ENCODE data around the gene FAM149A.

DNA sequence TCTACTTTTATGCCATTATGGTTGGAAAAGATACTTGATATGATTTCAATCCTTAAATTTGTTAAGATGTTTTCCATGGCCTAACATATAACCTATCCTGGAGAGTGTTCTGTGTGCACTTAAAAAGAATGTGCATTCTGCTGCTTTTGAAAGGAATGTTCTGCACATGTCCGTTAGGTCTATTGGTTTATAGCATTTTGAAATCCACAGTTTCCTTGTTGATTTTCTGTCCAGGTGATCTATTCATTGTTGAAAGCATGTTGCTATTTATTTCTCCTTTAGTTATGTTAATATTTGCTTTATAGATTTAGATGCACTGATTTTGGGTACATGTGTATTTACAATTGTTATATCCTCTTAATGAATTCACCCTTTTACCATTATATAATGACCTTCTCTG, 117.1 kb downstream of the FAM149A start:
- TF ChIP-seq, protein P1, sequence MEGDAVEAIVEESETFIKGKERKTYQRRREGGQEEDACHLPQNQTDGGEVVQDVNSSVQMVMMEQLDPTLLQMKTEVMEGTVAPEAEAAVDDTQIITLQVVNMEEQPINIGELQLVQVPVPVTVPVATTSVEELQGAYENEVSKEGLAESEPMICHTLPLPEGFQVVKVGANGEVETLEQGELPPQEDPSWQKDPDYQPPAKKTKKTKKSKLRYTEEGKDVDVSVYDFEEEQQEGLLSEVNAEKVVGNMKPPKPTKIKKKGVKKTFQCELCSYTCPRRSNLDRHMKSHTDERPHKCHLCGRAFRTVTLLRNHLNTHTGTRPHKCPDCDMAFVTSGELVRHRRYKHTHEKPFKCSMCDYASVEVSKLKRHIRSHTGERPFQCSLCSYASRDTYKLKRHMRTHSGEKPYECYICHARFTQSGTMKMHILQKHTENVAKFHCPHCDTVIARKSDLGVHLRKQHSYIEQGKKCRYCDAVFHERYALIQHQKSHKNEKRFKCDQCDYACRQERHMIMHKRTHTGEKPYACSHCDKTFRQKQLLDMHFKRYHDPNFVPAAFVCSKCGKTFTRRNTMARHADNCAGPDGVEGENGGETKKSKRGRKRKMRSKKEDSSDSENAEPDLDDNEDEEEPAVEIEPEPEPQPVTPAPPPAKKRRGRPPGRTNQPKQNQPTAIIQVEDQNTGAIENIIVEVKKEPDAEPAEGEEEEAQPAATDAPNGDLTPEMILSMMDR (optimal IDR thresholded peaks at IDR 0.05 in 1 of 3, IDR thresholded peaks at IDR 0.05 in 1 of 3, conservative IDR thresholded peaks at IDR 0.05 in 1 of 3; ENCODE audit: extremely low read depth in 1 of 3, insufficient read depth in 2 of 3, low read length in 3 of 3): no peak
- TF ChIP-seq EZH2 (IDR thresholded peaks at IDR 0.05; ENCODE audit: low read length): no peak

Measured in keratinocyte (primary cell).